Colonic mucosa (tissue), 4 donors: ENCODE measurements around the gene HAUS7. TPM values are rescaled to one million over a fixed set of nuclear protein-coding genes. Genes with fewer than 3 reads are reported as not detected.

Experiments
- DNase-seq: peaks from one replicate; pipeline ENCODE4 v3.0.0-alpha.2; 2020
- H3K27ac ChIP-seq: fragments of 200-600 bp; one replicate; pipeline ENCODE4 v1.8.0; 2021
- H3K27me3 ChIP-seq: fragments of 200-600 bp; one replicate; pipeline ENCODE4 v1.8.0; 2021
- H3K36me3 ChIP-seq: fragments of 200-600 bp; one replicate; pipeline ENCODE4 v1.8.0; 2021
- H3K4me1 ChIP-seq: fragments of 200-600 bp; one replicate; pipeline ENCODE4 v1.8.0; 2021; ENCODE audit warnings: mild to moderate bottlenecking
- H3K4me3 ChIP-seq: fragments of 200-600 bp; one replicate; pipeline ENCODE4 v1.8.0; 2021
- H3K9ac ChIP-seq, 2 donors: one replicate each; pipeline ENCODE4 v1.7.0; 2013; ENCODE audit warnings: control low read depth in 2 of 2, low read depth in 2 of 2, low read length in 2 of 2
- H3K9me3 ChIP-seq: fragments of 200-600 bp; one replicate; pipeline ENCODE4 v1.8.0; 2021
- CTCF ChIP-seq: fragments of 200-600 bp; IDR thresholded peaks from one replicate; pipeline ENCODE4 v1.8.0; 2022; ENCODE audit warnings: antibody characterized with exemption, mild to moderate bottlenecking
- intact Hi-C: fragments of 100-400 bp; cut with DNase I; formaldehyde crosslinking; loops from one replicate; pipeline ENCODE4 v1.14.1; 2022
- total RNA-seq, 2 donors: library from RNA; stranded (reverse); fragmentation: NEBNext Ultra II Directional in 1 of 2; extraction: Animal tissue kit (Norgen Biotek cat#: 25700) in 1 of 2; gene quantifications; one replicate each; pipeline ENCODE4 v1.2.1, GENCODE V29; 2021
- donor health status: healthy.
- donor health status: DM: no; HTN: no; CAD: no.
- donor health status: DM: no; HTN: no; CAD: no.

HAUS7 gene
- total RNA-seq, 2 donors from 2014 or later, result 18.9 to 47.8 TPM

GRCh38 chrX:153433781-153434285 is 36.5 kb downstream of the HAUS7 start:
- Histone ChIP-seq H3K9ac (no peak overlapping the region), H3K36me3 (no peaks in the 10 kb centered on the region), H3K4me3 (no peak overlapping the region), H3K27me3 (no peaks in the 10 kb centered on the region), H3K9me3 (no peaks in the 10 kb centered on the region), H3K27ac (no peak overlapping the region), H3K4me1 (no peaks in the 10 kb centered on the region)
- intact Hi-C loops, result no loop called here
- TF ChIP-seq CTCF, result no peak
- DNase-seq, result no peak

GRCh38 chrX:153433161-153433680 is 37.2 kb downstream of the HAUS7 start:
- DNase-seq, result no peak
- Histone ChIP-seq H3K27me3 (no peaks in the 10 kb centered on the region), H3K27ac (no peak overlapping the region), H3K4me3 (no peak overlapping the region), H3K9me3 (no peaks in the 10 kb centered on the region), H3K36me3 (no peaks in the 10 kb centered on the region), H3K4me1 (no peaks in the 10 kb centered on the region), H3K9ac (no peak overlapping the region)
- intact Hi-C loops, result no loop called here
- TF ChIP-seq CTCF, result no peak

- H3K9ac ChIP-seq, result no peak overlapping the region
- DNase-seq, result no peak
- H3K27ac ChIP-seq, result no peak overlapping the region
- TF ChIP-seq CTCF, result no peak
- no peaks in the 10 kb centered on the region for H3K9me3 ChIP-seq
- intact Hi-C loops, result no loop called here
- H3K4me1 ChIP-seq, result no peaks in the 10 kb centered on the region
- H3K27me3 ChIP-seq, result no peaks in the 10 kb centered on the region
- no peaks in the 10 kb centered on the region for H3K36me3 ChIP-seq
- no peak overlapping the region for H3K4me3 ChIP-seq
These were observed 39.6 kb downstream of the HAUS7 start for GRCh38 chrX:153430796-153431195.

GRCh38 chrX:153426204-153426603 is 44.2 kb downstream of the HAUS7 start:
- no peak for TF ChIP-seq CTCF
- no peaks in the 10 kb centered on the region for H3K4me1 ChIP-seq
- H3K4me3 ChIP-seq, result no peak overlapping the region
- H3K36me3 ChIP-seq, result no peaks in the 10 kb centered on the region
- H3K27me3 ChIP-seq, result no peaks in the 10 kb centered on the region
- no peaks in the 10 kb centered on the region for H3K9me3 ChIP-seq
- H3K9ac ChIP-seq, result no peak overlapping the region
- H3K27ac ChIP-seq, result no peak overlapping the region
- no peak for DNase-seq
- intact Hi-C loops, result no loop called here

GRCh38 chrX:153423652-153424051 is 46.7 kb downstream of the HAUS7 start:
- DNase-seq, result no peak
- H3K27ac ChIP-seq, result no peak overlapping the region
- no peaks in the 10 kb centered on the region for H3K9me3 ChIP-seq
- H3K27me3 ChIP-seq, result no peaks in the 10 kb centered on the region
- no peak overlapping the region for H3K9ac ChIP-seq
- no peak overlapping the region for H3K4me3 ChIP-seq
- H3K4me1 ChIP-seq, result no peaks in the 10 kb centered on the region
- no peak for TF ChIP-seq CTCF
- intact Hi-C loops, result no loop called here
- H3K36me3 ChIP-seq, result no peaks in the 10 kb centered on the region
